ENCODE measurements around the gene KCNB1. TPM values are rescaled to one million over a fixed set of nuclear protein-coding genes. Genes with fewer than 3 reads are reported as not detected.
"Not testable (repeated sequence)": the region's sequence is repeated elsewhere in the genome, so short reads cannot be mapped to it uniquely, and the experiment has no call there.

The KCNB1 gene
- total RNA-seq, 1 donor from 2014 or later: not detected

DNA sequence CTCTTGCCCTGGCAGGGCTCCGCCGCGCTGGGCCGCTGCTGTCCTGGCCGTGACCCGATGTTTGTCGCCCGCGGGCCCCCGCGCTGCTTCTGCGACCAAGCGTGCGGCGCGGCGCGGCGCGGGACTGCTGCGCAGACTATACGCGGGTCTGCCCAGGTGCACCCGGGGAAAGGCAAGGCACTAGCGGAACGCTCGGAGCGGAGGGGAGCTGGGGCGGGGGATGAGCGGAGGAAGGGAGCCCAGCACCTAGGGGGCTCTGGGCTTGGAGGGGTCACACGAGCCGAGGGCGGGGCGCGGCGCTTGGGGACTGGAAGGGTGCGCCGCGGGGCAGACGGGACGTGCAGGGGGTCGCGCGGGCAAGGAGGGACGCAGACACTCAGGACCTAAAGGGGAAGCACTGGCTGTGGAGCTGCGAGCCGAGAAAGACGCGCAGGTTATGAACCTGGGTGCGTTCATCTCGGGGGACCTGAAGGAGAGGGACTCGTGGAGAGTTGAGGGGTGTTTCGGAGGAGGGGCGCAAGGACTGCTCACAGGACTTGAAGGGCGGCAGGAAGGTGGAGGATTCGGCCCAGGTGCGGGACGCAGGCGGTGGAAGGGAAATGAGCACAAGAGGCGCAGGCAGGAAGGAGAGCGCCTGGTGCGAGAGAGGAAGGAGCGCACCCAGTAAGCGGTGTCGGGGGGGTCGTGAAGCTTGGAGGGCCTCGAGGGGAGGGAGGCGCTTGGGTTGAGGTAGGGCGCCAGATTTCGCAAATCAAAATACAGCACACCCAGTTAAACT is 163.8 kb downstream of the KCNB1 start:
- ATAC-seq (ENCODE audit: low read depth): no peak
- POLR2A ChIA-PET: interaction anchor here (1.3 kb wide), 1 partner anchor 37 kb away, joined by 4 read pairs; no protein-coding TSS in a partner anchor
- intact Hi-C loops (cut with micrococcal nuclease): no loop called here
- Mint-ChIP-seq H3K27ac (no peak overlapping the region), H3K36me3 (ENCODE audit: low read depth) (no peaks in the 10 kb centered on the region), H3K4me3 (peak overlapping the region; percentile 63), H3K27me3 (peaks cover 57% of the 10 kb centered on the region), H3K4me1 (peaks cover 13% of the 10 kb centered on the region), H3K9me3 (no peaks in the 10 kb centered on the region)
- CTCF ChIA-PET: no interaction called here
- TF ChIP-seq, protein P1, sequence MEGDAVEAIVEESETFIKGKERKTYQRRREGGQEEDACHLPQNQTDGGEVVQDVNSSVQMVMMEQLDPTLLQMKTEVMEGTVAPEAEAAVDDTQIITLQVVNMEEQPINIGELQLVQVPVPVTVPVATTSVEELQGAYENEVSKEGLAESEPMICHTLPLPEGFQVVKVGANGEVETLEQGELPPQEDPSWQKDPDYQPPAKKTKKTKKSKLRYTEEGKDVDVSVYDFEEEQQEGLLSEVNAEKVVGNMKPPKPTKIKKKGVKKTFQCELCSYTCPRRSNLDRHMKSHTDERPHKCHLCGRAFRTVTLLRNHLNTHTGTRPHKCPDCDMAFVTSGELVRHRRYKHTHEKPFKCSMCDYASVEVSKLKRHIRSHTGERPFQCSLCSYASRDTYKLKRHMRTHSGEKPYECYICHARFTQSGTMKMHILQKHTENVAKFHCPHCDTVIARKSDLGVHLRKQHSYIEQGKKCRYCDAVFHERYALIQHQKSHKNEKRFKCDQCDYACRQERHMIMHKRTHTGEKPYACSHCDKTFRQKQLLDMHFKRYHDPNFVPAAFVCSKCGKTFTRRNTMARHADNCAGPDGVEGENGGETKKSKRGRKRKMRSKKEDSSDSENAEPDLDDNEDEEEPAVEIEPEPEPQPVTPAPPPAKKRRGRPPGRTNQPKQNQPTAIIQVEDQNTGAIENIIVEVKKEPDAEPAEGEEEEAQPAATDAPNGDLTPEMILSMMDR (IDR thresholded peaks at IDR 0.05): no peak
- no peak for DNase-seq

DNA sequence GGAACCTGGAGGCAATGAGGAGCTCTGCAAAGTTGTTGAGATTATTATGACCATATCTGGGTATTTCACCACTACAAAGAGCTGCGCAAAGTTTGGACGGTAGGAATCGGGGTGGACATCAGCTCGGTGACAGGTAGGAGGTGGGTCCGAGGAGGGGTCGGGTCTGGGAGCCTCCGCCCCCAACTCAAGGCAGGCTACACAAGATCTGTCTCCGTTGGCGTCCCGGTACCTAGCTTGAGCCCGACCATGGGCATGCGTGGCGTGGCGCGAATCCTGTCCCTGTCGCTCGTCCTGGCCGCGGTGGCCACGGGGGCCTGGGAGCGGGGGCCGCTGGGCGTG is 164.4 kb downstream of the KCNB1 start:
- Mint-ChIP-seq H3K4me1 (peaks cover 13% of the 10 kb centered on the region), H3K27me3 (peaks cover 55% of the 10 kb centered on the region), H3K27ac (no peak overlapping the region), H3K36me3 (ENCODE audit: low read depth) (no peaks in the 10 kb centered on the region), H3K4me3 (no peak overlapping the region), H3K9me3 (no peaks in the 10 kb centered on the region)
- no peak for ATAC-seq (ENCODE audit: low read depth)
- no peak for DNase-seq
- intact Hi-C loops (cut with micrococcal nuclease): no loop called here
- ChIA-PET POLR2A (no interaction called here), CTCF (interaction anchor here (0.7 kb wide), 1 partner anchor 16 kb away, joined by 3 read pairs; no protein-coding TSS in a partner anchor)
- TF ChIP-seq, protein P1 (IDR thresholded peaks at IDR 0.05): no peak

DNA sequence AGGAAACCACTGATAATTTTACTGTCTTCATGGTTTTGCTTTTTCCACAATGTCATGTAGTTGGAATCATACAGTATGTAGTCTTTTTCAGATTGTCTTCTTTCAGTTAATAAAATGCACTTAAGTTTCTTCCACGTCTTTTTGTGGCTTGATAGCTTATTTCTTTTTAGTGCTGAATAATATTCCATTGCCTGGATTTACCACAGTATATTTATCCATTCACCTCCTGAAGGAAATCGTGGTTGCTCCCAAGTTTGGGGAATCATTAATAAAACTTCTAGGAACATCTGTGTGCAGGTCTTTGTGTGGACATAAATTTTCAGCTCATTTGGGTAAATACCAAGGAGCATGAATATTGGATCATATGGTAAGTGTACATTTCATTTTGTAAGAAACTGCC is 165.8 kb downstream of the KCNB1 start:
- ChIA-PET POLR2A (interaction anchor here (0.6 kb wide), 1 partner anchor 393 kb away, joined by 7 read pairs; no protein-coding TSS in a partner anchor), CTCF (no interaction called here)
- DNase-seq (no peak), ATAC-seq (ENCODE audit: low read depth) (no peak)
- Mint-ChIP-seq H3K27ac (no peak overlapping the region), H3K36me3 (ENCODE audit: low read depth) (no peaks in the 10 kb centered on the region), H3K4me3 (no peak overlapping the region), H3K4me1 (peaks cover 13% of the 10 kb centered on the region), H3K27me3 (peaks cover 50% of the 10 kb centered on the region), H3K9me3 (no peaks in the 10 kb centered on the region)
- intact Hi-C loops (cut with micrococcal nuclease): no loop called here
- TF ChIP-seq, protein P1 (IDR thresholded peaks at IDR 0.05): no peak

DNA sequence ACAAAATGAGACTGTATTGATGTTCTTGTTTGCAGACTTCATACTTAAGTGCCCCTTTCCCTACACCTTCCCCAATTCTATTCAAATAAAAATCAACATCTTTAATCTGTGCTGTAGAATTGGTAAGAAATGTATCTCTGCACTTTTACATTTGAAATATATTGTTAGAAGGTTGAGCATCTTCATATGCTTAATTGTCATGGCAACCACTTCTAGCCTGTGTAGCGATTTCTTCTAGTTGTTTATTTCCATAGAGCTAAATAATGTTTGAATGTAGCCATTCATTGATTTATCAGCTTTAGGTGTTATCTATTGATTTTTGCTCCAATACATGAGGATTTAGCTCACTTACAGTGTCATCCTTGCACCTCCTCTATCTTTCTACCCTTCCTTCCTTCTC is 166.9 kb downstream of the KCNB1 start:
- ChIA-PET POLR2A (no interaction called here), CTCF (no interaction called here)
- no peaks in the 10 kb centered on the region for H3K36me3 Mint-ChIP-seq (ENCODE audit: low read depth)
- no peak for DNase-seq
- peaks cover 39% of the 10 kb centered on the region for H3K27me3 Mint-ChIP-seq
- no peak for ATAC-seq (ENCODE audit: low read depth)
- TF ChIP-seq, protein P1 (IDR thresholded peaks at IDR 0.05): no peak
- H3K4me3 Mint-ChIP-seq: no peak overlapping the region
- peaks cover 2% of the 10 kb centered on the region for H3K9me3 Mint-ChIP-seq
- intact Hi-C loops (cut with micrococcal nuclease): no loop called here
- H3K4me1 Mint-ChIP-seq: peaks cover 13% of the 10 kb centered on the region
- no peak overlapping the region for H3K27ac Mint-ChIP-seq

DNA sequence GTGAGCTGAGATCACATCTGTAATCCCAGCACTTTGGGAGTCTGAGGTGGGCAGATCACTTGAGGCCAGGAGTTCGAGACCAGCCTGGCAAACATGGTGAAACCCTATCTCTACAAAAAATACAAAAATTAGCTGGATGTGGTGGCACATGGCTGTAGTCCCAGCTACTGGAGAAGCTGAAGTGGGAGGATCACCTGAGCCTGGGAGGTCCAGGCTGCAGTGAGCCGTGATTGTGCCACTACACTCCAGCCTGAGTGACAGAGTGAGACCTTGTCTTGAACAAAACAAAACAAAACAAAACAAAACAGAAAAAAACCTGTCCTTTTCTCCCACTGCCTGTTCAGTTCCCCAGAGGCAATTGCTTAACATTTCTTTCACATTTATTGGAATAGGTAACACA is 168.4 kb downstream of the KCNB1 start:
- ATAC-seq (ENCODE audit: low read depth); H3K4me3 Mint-ChIP-seq; H3K36me3 Mint-ChIP-seq (ENCODE audit: low read depth); H3K27ac Mint-ChIP-seq; DNase-seq; POLR2A ChIA-PET; intact Hi-C loops (cut with micrococcal nuclease); CTCF ChIA-PET; H3K9me3 Mint-ChIP-seq; H3K4me1 Mint-ChIP-seq: not testable (repeated sequence)
- H3K27me3 Mint-ChIP-seq: peaks cover 40% of the 10 kb centered on the region

Other genes with a start within 250 kb of the KCNB1 start
- 49.6 and 51.9 TPM in 2 replicates for gene ZNFX1, start 204.6 kb downstream of the KCNB1 start, total RNA-seq
- gene PTGIS, start 85.5 kb upstream of the KCNB1 start, total RNA-seq: not detected in 2 replicates
- gene B4GALT5, start 231.2 kb upstream of the KCNB1 start, total RNA-seq: 70.6 and 72.9 TPM in 2 replicates